H9 (cell line): Measurements from ENCODE around the gene EFNA3. TPM values are rescaled to one million over a fixed set of nuclear protein-coding genes. Genes with fewer than 3 reads are reported as not detected.

ENCODE experiments used
- DNase-seq: peaks from one replicate; pipeline ENCODE4 v3.0.0-alpha.2; 2017
- H2AFZ ChIP-seq: one replicate; pipeline ENCODE4 v1.6.1; 2013; ENCODE audit warnings: mild to moderate bottlenecking, low read length, control low read depth, moderate library complexity
- H2AK5ac ChIP-seq: 2 replicates; pipeline ENCODE4 v1.6.1; 2013; ENCODE audit warnings: low read length, control low read depth, mixed read lengths; ENCODE audit not compliant: insufficient read length
- H2BK120ac ChIP-seq: one replicate; pipeline ENCODE4 v1.6.1; 2013; ENCODE audit warnings: low read depth, mild to moderate bottlenecking, low read length, control low read depth, inconsistent platforms; ENCODE audit not compliant: poor library complexity, severe bottlenecking
- H2BK12ac ChIP-seq: 2 replicates; pipeline ENCODE4 v1.6.1; 2013; ENCODE audit warnings: low read length, control low read depth, mixed read lengths, low read depth; ENCODE audit not compliant: insufficient read length
- H2BK15ac ChIP-seq: 2 replicates; pipeline ENCODE4 v1.6.1; 2013; ENCODE audit warnings: low read depth, low read length, control low read depth
- H2BK20ac ChIP-seq: one replicate; pipeline ENCODE4 v1.6.1; 2013; ENCODE audit warnings: low read depth, mild to moderate bottlenecking, low read length, control low read depth, inconsistent platforms; ENCODE audit not compliant: poor library complexity, severe bottlenecking
- H2BK5ac ChIP-seq: 2 replicates; pipeline ENCODE4 v1.6.1; 2013; ENCODE audit warnings: low read length, control low read depth, mixed read lengths; ENCODE audit not compliant: insufficient read length
- H3K14ac ChIP-seq: 2 replicates; pipeline ENCODE4 v1.6.1; 2013; ENCODE audit warnings: low read length, control low read depth; ENCODE audit not compliant: insufficient read depth
- H3K18ac ChIP-seq: 2 replicates; pipeline ENCODE4 v1.6.1; 2013; ENCODE audit warnings: low read depth, mild to moderate bottlenecking, mixed read lengths, low read length, control low read depth; ENCODE audit not compliant: insufficient read length
- H3K23ac ChIP-seq: 2 replicates; pipeline ENCODE4 v1.6.1; 2013; ENCODE audit warnings: low read length, control low read depth, mixed read lengths, low read depth; ENCODE audit not compliant: insufficient read length
- H3K23me2 ChIP-seq: 2 replicates; pipeline ENCODE4 v1.6.1; 2013; ENCODE audit warnings: low read depth, mild to moderate bottlenecking, mixed read lengths, low read length, control low read depth; ENCODE audit not compliant: insufficient read length, poor library complexity, severe bottlenecking
- H3K27ac ChIP-seq: 2 replicates; pipeline ENCODE4 v1.5.1; 2013; ENCODE audit warnings: low read length, control low read depth, mixed read lengths, low read depth; ENCODE audit not compliant: insufficient read length
- H3K27me3 ChIP-seq: 2 replicates; pipeline ENCODE4 v1.6.1; 2013; ENCODE audit warnings: low read length, control low read depth, inconsistent platforms; ENCODE audit not compliant: insufficient read depth
- H3K4ac ChIP-seq: 2 replicates; pipeline ENCODE4 v1.6.1; 2013; ENCODE audit warnings: low read depth, mild to moderate bottlenecking, control low read depth, inconsistent platforms, low read length, moderate library complexity
- H3K4me1 ChIP-seq: 2 replicates; pipeline ENCODE4 v1.6.1; 2013; ENCODE audit warnings: low read length, control low read depth, inconsistent platforms; ENCODE audit not compliant: insufficient read depth
- H3K4me2 ChIP-seq: 2 replicates; pipeline ENCODE4 v1.6.1; 2013; ENCODE audit warnings: low read length, control low read depth, mixed read lengths; ENCODE audit not compliant: insufficient read length, insufficient read depth
- H3K56ac ChIP-seq: 2 replicates; pipeline ENCODE4 v1.6.1; 2013; ENCODE audit warnings: low read depth, mild to moderate bottlenecking, mixed read lengths, low read length, control low read depth; ENCODE audit not compliant: insufficient read length
- H3K79me1 ChIP-seq: 2 replicates; pipeline ENCODE4 v1.6.1; 2013; ENCODE audit warnings: low read depth, mild to moderate bottlenecking, moderate library complexity, low read length, control low read depth, inconsistent platforms; ENCODE audit not compliant: insufficient read depth, poor library complexity, severe bottlenecking
- H3K79me2 ChIP-seq: 2 replicates; pipeline ENCODE4 v1.6.1; 2013; ENCODE audit warnings: low read length, control low read depth, inconsistent platforms; ENCODE audit not compliant: insufficient read depth
- H3K9ac ChIP-seq: 2 replicates; pipeline ENCODE4 v1.6.1; 2013; ENCODE audit warnings: low read length, control low read depth, mixed read lengths; ENCODE audit not compliant: insufficient read length; ENCODE audit errors: extremely low read depth
- H3K9me3 ChIP-seq: one replicate; pipeline ENCODE4 v1.6.1; 2013; ENCODE audit warnings: low read depth, low read length, inconsistent platforms; ENCODE audit not compliant: control insufficient read depth
- H3T11ph ChIP-seq: one replicate; pipeline ENCODE4 v1.6.1; 2013; ENCODE audit warnings: mild to moderate bottlenecking, low read length, control low read depth, inconsistent platforms
- H4K20me1 ChIP-seq: one replicate; pipeline ENCODE4 v1.6.1; 2013; ENCODE audit not compliant: control insufficient read depth, insufficient read length, insufficient read depth
- H4K5ac ChIP-seq: 2 replicates; pipeline ENCODE4 v1.6.1; 2013; ENCODE audit warnings: low read depth, mild to moderate bottlenecking, mixed read lengths, low read length, control low read depth; ENCODE audit not compliant: insufficient read length
- H4K8ac ChIP-seq: replicated peaks from 2 replicates; pipeline ENCODE4 v1.6.1; 2013; ENCODE audit warnings: low read length, control low read depth, mixed read lengths, low read depth; ENCODE audit not compliant: insufficient read length
- H4K91ac ChIP-seq: 2 replicates; pipeline ENCODE4 v1.6.1; 2013; ENCODE audit warnings: low read depth, mild to moderate bottlenecking, moderate library complexity, mixed read lengths, low read length, control low read depth; ENCODE audit not compliant: insufficient read length
- H3K27ac Mint-ChIP-seq, 3 experiments: 2 replicates in 2 of 3; 3 replicates in 1 of 3; pipeline ENCODE4 v1.8.0; 2020 to 2021; ENCODE audit warnings: mixed read lengths in 3 of 3, mild to moderate bottlenecking in 1 of 3, moderate library complexity in 1 of 3
- H3K27me3 Mint-ChIP-seq: 2 replicates; pipeline ENCODE4 v1.8.0; 2021; ENCODE audit warnings: low read depth, mild to moderate bottlenecking, moderate library complexity, mixed read lengths
- H3K36me3 Mint-ChIP-seq, 3 experiments: 2 replicates in 2 of 3; 3 replicates in 1 of 3; pipeline ENCODE4 v1.8.0; 2020 to 2021; ENCODE audit warnings: low read depth in 3 of 3, mixed read lengths in 3 of 3; ENCODE audit not compliant: insufficient read depth in 1 of 3
- H3K4me1 Mint-ChIP-seq, 2 experiments: 2 replicates each; pipeline ENCODE4 v1.8.0; 2020; ENCODE audit warnings: mixed read lengths in 2 of 2
- H3K4me3 Mint-ChIP-seq, 2 experiments: 2 replicates in 1 of 2; 3 replicates in 1 of 2; pipeline ENCODE4 v1.8.0; 2020 to 2021; ENCODE audit warnings: mild to moderate bottlenecking in 2 of 2, mixed read lengths in 2 of 2, moderate library complexity in 1 of 2
- H3K9me3 Mint-ChIP-seq, 2 experiments: 2 replicates in 1 of 2; 3 replicates in 1 of 2; pipeline ENCODE4 v1.8.0; 2020; ENCODE audit warnings: mild to moderate bottlenecking in 2 of 2, mixed read lengths in 2 of 2, moderate library complexity in 1 of 2
- CTCF ChIP-seq: fragments of 200-600 bp; sonication (generic); conservative IDR thresholded peaks from 3 replicates; pipeline ENCODE4 v1.8.0; 2021; ENCODE audit warnings: antibody characterized with exemption, mild to moderate bottlenecking
- WGBS: extraction: QIAGEN DNeasy Blood & Tissue Kit; methylation state at CpG from one replicate; pipeline ENCODE4 v1.1.7; 2013; ENCODE audit warnings: missing lambda C conversion rate, low lambda C conversion rate, mixed read lengths; ENCODE audit not compliant: insufficient read length; ENCODE audit errors: extremely low coverage; 5-methylcytosine and 5-hydroxymethylcytosine counted together
- total RNA-seq: library from RNA; stranded (reverse); gene quantifications from 2 replicates; pipeline ENCODE4 v1.2.1, GENCODE V29; 2021

EFNA3 gene
- total RNA-seq, 1 experiment from 2014 or later, result 3.9 TPM

- peaks cover 9% of the 10 kb centered on the region for H3K23me2 ChIP-seq
- H2AFZ ChIP-seq, result no peak overlapping the region
- no peak overlapping the region for H4K8ac ChIP-seq
- H4K5ac ChIP-seq, result no peak overlapping the region
- no peak overlapping the region for H2BK12ac ChIP-seq
- no peak overlapping the region for H3T11ph ChIP-seq
- WGBS, result no CpG with 5 or more reads among the region's 14 CpGs
- Mint-ChIP-seq H3K27ac (peak overlapping the region in 2 of 3 experiments; percentile 71 to 76; a peak in 5 of 7 replicates), H3K4me3 (peak overlapping the region; percentile 58 to 79), H3K36me3 (peaks cover 9 to 23% (median 22%) of the 10 kb centered on the region in 3 experiments), H3K9me3 (no peaks in the 10 kb centered on the region), H3K4me1 (peaks cover 33 to 44% of the 10 kb centered on the region in 2 experiments), H3K27me3 (peaks cover 43% of the 10 kb centered on the region)
- no peak overlapping the region for H3K23ac ChIP-seq
- peak overlapping the region; percentile 75 for H3K4me2 ChIP-seq
- H3K18ac ChIP-seq, result no peak overlapping the region
- no peak for TF ChIP-seq CTCF
- H3K4ac ChIP-seq, result no peak overlapping the region
- H3K14ac ChIP-seq, result no peak overlapping the region
- H3K4me1 ChIP-seq, result peaks cover 3% of the 10 kb centered on the region; the same call in 1 of the 2 replicates
- no peak overlapping the region for H2BK15ac ChIP-seq
- no peak overlapping the region for H2AK5ac ChIP-seq
- no peak overlapping the region for H2BK120ac ChIP-seq
- no peak overlapping the region for H2BK20ac ChIP-seq
- no peak overlapping the region for H3K27ac ChIP-seq
- H2BK5ac ChIP-seq, result no peak overlapping the region
- no peaks in the 10 kb centered on the region; the same call in 1 of the 2 replicates for H3K27me3 ChIP-seq
- H3K9ac ChIP-seq, result no peak overlapping the region
- DNase-seq, result peak; percentile 91
- H3K9me3 ChIP-seq, result no peaks in the 10 kb centered on the region
- H4K20me1 ChIP-seq, result no peaks in the 10 kb centered on the region
- H3K56ac ChIP-seq, result no peak overlapping the region
- no peak overlapping the region for H4K91ac ChIP-seq
- H3K79me2 ChIP-seq, result no peaks in the 10 kb centered on the region
- H3K79me1 ChIP-seq, result no peaks in the 10 kb centered on the region
These were observed 6.9 kb upstream of the EFNA3 start for GRCh38 chr1:155071701-155072100.
